Measurements from ENCODE around the gene ENTHD1. TPM values are rescaled to one million over a fixed set of nuclear protein-coding genes. Genes with fewer than 3 reads are reported as not detected.

The ENTHD1 gene
- total RNA-seq, 1 donor from 2014 or later = not detected

- H3K27me3 Mint-ChIP-seq (ENCODE audit: unreplicated experiment) = peaks cover 5% of the 10 kb centered on the region
- TF ChIP-seq CTCF (IDR thresholded peaks at IDR 0.05; ENCODE audit: unreplicated experiment) = no peak
- H3K36me3 Mint-ChIP-seq (ENCODE audit: low read depth, unreplicated experiment) = no peaks in the 10 kb centered on the region
- H3K27ac Mint-ChIP-seq (ENCODE audit: unreplicated experiment) = no peak overlapping the region
- H3K4me3 Mint-ChIP-seq (ENCODE audit: unreplicated experiment) = no peak overlapping the region
- H3K9me3 Mint-ChIP-seq (ENCODE audit: unreplicated experiment) = no peaks in the 10 kb centered on the region
- H3K4me1 Mint-ChIP-seq (ENCODE audit: unreplicated experiment) = no peaks in the 10 kb centered on the region
- DNase-seq (ENCODE audit: low spot score) = no peak
These were observed 195.7 kb downstream of the ENTHD1 start for GRCh38 chr22:39697790-39698430.

DNA sequence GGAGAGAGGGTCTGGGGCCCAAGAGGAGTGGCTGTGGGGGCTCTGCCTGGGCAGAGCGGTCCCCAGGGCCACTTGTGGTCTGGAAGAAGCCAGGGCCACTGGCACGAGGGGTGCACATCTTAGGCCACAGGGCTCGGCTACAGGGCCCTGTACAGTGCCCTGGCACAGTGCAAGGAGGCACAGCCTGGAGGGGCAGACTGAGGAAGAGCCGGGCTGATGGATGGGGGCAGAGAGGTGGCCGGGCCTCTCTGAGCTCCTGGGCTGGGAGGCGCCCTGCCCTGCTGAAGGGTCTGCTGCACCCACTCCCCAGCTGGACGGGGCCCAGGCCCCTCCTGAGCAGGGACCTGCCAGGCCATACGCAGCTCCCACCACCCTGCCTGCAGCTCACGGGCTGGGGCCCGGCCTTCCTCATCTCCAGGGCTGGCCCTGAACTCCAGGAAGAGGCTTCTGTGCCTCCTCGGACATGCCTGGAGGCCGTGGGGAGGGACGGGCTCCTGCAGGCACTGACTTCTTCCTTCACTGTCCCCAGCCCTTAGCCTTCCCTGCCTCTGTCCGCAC is 199.5 kb downstream of the ENTHD1 start:
- Mint-ChIP-seq H3K9me3 (ENCODE audit: unreplicated experiment) (no peaks in the 10 kb centered on the region), H3K27ac (ENCODE audit: unreplicated experiment) (no peak overlapping the region), H3K36me3 (ENCODE audit: low read depth, unreplicated experiment) (no peaks in the 10 kb centered on the region), H3K27me3 (ENCODE audit: unreplicated experiment) (peaks cover 8% of the 10 kb centered on the region), H3K4me3 (ENCODE audit: unreplicated experiment) (no peak overlapping the region), H3K4me1 (ENCODE audit: unreplicated experiment) (no peaks in the 10 kb centered on the region)
- no peak for TF ChIP-seq CTCF (IDR thresholded peaks at IDR 0.05; ENCODE audit: unreplicated experiment)
- DNase-seq (ENCODE audit: low spot score) = no peak

Other genes starting within 250 kb of the ENTHD1 start
- gene GRAP2, start 7.3 kb upstream of the ENTHD1 start, total RNA-seq (ENCODE audit: unreplicated experiment) = 20.5 TPM
- gene TMA7B, start 66.6 kb upstream of the ENTHD1 start, total RNA-seq (ENCODE audit: unreplicated experiment) = 1.0 TPM
- gene FAM83F, start 101.2 kb upstream of the ENTHD1 start, total RNA-seq (ENCODE audit: unreplicated experiment) = 3.5 TPM

All from endothelial cell (in vitro differentiated cells).